ENCODE measurements around the gene TRAF3.
"Not testable (repeated sequence)": the region's sequence is repeated elsewhere in the genome, so short reads cannot be mapped to it uniquely, and the experiment has no call there.

The TRAF3 gene

DNA sequence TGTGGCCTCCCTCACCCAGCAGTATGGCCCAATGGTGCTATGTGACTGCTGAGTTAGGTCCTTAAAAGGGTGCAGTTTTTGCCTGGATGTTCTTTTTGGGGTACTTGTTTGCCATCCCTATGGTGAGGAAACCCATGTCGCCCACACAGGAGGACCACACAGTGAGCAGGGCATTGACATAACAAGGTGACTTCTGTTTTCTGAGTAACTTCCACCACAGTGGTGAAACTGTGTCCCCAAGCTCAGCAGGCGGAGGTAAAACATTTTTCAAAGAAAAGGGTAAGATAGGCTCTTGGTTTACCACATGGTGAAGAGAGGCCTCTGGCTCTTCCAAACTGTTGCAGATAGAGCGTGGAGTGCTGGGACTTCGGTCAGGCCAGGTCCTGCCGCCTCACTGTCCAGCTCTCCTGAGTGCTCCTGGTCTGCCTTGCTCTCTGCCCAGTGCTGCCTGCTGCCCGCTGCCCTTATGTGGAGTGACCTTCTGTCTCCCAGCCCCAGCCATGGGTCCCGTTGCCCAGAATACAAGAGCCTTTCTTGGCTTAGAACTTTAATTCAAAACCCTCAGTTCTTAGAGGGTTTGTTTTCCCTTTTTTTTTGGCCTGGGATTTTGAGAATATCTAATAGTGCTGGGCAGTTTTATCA is 54.0 kb downstream of the TRAF3 start:
- no peak for DNase-seq

DNA sequence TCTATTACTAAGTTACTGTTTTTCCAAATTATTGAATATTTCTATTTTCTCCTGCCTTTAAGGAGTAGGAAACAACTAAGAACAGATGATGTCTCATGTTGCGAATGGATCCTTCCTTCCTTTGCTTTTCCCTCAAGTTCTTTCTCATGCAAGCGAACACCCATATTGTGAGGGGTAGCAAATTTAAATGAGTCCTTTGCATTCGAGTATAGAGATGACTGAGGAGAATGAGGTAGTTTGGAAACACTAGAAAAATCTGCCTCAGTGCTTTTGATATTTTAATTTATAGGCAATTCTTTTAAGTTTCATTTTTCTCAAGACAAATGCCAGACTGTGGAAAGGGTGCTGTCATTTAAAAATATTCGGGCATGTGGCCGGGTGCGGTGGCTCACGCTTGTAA is 56.1 kb downstream of the TRAF3 start:
- DNase-seq, result no peak

DNA sequence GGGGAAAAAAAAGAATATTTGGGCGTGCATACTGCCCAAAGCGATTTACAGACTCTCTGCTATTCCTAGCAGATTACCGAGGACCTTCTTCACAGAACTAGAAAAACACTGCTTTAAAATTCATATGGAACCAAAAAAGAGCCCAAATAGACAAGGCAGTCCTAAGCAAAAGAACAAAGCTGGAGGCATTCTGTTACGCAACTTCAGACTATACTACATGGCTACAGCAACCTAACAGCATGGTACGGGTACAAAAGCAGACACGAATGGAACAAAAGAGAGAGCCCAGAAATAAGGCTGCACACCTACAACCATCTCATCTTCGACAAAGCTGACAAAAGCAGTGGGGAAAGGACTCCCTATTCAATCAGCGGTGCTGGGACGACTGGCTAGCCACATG is 56.7 kb downstream of the TRAF3 start:
- no peak for DNase-seq

DNA sequence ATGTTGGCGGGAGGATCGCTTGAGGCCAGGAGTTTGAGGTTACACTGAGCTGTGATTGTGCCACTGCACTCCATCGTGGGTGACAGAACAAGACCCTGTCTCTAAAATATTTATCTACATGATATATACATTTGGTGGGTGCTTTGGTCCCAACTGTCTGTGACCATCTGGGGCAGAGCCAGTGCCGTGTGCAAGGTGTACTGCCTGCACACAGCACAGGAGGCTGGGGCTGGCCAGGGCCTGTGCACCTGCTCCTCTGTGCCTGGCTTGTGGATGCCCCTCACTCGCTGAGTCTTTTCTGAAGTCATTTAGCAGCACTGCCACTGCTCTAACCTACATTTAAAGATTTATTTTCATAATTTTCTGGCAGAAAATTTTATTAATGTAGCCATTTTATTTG is 58.7 kb downstream of the TRAF3 start:
- no peak for DNase-seq

DNA sequence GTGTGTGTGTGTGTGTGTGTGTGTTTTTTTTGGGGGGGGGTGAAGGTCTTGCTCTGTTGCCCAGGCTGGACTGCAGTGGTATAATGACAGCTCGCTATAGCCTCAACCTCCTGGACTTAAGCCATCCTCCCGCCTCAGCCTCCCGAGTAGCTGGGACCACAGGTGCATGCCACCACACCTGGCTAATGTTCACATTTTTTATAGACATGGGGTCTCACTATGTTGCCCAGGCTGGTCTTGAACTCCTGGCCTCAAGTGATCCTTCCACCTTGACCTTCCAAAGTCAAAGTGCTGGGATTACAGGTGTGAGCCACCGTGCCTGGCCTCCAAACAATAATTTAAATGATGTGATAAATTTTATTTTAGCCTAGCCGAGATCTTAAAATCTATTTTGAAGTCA is 59.9 kb downstream of the TRAF3 start:
- not testable (repeated sequence) for DNase-seq

DNA sequence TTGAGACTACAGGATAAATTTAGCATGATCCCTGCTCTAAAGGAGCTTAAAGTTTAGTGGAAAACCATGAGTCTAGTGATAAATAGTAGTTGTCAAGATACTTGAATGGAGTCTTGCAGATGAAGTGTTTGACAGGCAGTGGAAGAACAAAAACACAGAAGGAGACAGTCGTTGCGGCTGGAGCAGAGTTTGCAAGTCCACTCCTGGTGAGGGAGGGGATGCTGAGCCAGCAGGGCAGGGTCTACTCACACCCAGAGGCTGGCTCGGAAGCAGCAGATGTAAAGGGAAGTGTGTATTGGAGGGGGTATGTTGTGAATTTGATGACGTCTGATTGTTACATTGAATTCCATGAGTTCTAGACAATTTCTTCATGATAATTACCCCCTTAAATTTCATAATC is 61.3 kb downstream of the TRAF3 start:
- DNase-seq, result no peak

DNA sequence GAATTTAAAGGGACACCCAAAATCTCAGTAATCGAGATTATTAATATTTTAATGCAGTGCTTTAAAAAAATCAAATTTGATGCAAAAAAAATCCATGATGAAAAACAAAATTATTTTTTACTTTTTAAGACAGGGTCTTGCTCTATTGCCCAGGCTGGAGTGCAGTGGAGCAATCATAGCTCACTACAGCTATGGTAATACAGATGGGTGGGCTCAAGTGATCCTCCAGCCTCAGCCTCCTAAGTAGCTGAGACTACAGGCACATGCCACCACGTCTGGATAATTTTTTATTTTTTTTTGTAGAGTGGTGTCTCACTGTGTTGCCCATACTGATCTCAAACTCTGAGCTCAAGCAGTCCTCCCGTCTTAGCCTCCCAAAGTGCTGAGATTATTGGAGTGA is 62.9 kb downstream of the TRAF3 start:
- DNase-seq, result no peak

DNA sequence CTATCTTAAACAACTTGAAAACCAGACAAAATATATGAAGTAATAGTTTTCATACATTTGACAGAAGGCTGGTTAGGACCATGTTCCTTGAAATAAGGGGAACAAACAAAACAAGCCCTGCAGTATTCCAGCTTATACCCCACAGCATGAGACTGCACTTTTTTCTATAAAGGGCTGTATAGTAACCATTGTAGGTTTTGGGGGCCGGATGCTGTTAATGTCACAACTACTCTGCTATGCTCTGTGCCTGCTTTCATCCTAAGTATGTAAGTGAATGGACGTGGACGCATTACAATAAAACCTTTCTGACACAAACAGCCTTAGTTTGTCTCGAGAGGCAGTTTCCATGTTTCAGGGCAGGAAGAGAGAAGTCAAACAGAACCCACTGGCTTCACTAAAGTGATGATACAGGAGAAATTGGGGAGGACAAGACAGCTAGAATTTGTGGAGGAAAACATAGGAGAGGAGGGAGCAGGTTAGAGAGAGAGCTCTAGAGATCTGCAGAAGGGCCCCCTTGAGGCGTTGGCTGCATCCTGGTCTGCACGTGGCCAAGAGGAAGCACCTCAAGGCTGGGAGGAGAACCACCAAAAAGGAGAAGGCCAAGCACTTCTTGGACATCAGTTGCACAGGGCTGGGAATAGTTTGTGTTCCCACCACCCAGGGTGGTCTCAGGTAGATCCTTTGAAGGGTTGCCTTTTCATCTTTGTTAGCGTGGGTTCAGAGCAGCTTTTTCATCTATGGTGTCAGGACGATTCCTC is 63.7 kb downstream of the TRAF3 start:
- DNase-seq, result no peak

DNA sequence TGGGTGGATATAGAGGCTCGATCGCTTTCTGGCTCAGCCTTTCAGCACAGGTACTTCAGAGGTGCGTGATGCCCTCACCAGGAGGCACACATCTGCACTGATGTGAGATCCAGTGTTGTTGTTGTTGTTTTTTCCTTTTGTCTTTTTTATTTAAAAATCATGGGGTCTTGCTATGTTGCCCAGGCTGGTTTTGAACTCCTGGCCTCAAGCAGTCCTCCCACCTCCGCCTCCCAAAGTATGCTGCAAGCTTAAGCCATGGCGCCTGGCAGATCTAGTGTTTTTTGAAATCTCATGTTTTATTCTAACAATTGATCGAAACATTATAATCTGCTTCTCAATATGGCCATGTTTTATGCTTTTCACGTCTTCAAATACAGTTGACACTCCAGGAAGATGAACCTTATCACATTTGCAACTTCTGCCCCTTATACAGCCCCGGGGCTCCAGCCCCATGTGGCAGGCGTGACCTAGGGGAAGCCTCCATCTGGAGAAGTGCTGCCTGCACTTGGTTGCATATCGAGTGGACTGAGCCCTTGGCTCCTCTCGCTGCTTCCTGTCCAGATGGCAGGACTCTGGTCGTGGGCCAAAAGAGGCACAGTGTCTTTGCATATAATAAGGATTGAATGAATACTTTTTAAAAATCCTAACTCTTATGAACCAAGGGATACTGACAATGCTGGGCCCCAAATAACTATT is 71.7 kb downstream of the TRAF3 start:
- no peak for DNase-seq

DNA sequence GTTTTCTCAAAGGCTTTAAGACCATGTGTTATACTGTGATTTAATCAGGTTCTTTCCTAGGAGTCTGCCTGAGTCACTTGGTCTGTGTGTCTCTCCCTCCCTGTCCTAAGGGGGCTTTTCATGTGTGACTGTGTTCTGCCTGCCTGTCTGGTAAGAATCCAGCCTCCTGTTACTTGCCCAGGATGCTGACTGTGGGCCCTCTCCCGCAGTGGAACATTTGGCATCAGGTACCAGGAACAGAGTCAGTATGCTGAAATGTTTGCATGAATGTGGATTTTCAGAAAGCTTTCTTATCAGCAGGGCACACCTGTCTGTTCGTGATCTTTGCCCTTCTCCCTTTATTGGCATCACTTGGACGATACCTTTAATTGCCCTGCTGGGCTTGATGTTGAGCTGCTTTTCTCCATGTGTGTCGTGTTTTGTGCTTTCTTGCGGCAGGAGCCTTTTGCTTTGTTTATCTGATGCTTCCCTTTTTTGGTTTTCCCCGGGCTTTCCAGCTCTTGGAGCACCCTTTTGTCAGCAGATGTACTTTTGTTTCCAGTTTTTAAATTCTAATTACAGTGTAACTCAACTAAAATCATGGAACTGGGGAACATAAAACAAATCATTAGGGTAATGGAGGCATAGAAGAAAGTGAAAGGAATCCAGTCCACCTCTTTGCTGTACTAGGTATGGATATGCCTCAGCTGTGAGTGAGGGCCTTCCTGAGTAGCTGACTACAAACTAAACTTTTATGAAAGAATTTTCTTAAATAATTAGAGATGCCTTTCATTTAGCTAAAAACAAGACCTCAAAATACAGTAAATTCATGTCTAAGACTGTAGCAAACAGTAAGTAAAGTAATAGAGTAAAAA is 72.5 kb downstream of the TRAF3 start:
- DNase-seq, result no peak

DNA sequence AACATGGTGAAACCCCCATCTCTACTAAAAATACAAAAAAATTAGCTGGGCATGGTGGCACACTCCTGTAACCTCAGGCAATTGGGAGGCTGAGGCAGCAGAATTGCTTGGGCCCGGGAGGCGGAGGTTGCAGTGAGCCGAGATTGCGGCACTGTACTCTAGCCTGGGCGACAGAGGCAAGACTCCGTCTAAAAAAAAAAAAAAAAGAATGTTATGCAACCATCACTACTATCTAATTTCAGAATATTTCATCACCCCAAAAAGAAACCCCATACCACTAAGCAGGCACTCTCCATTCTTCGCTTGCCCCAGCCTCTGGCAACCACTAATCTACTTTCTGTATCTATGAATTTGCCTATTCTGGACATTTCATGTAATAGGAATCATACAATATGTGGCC is 76.4 kb downstream of the TRAF3 start:
- no peak for DNase-seq

DNA sequence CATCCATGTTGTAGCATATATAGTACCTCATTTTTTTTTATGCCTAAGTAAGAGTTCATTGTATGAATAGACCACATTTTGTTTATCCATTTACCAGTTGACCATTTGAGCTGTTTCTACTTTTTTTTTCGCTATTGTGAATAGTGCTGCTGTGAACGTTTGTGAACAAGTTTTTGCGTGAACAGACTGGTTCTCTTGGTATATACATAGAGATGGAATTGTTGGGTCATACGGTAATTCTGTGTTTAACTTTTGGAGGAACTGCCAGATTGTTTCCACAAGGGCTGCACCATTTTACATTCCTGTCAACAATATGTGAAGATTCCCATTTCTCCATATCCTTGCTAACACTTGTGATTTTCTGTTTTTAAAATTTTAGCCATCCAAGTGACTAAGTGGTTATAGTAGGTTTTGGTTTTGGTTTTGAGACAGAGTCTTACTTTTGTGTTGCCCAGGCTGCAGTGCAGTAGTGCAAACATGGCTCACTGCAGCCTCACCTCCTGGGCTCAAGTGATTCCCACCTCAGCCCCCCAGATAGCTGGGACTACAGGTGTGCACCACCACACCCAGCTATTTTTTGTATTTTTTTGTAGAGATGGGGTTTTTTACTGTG is 76.9 kb downstream of the TRAF3 start:
- DNase-seq, result no peak

DNA sequence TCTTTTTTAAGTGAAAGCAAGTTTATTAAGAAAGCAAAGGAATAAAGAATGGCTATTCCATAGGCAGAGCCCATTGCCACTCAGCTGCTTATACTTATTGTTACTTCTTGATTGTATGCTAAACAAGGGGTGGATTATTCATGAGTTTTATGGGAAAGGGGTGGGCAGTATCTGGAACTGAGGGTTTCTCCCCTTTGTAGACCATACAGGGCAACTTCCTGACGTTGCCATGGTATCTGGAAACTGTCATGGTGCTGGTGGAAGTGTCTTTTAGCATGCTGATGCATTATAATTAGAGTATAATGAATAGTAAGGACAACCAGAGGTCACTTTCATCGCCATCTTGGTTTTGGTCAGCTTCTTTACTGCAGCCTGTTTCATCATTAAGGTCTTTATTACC is 78.9 kb downstream of the TRAF3 start:
- DNase-seq, result no peak

DNA sequence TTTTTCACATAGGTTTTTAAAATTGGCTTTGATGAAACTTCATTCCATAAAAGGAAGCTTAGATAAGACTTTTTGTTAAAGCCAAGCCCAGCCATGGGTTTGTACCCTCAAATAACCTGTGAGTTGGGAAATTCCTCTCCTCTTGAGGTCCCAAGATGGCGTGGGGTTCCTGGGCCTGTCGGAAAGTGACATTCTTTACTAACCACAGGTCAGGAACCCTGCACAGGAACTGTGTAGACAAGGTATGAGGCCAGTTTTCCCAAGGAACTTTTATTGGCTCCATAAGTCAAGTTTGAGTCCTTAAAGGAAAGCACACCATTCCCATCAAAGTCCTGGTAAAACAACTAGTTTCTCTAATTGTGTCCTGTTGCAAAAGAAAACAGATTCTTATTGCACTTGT is 80.2 kb downstream of the TRAF3 start:
- no peak for DNase-seq

DNA sequence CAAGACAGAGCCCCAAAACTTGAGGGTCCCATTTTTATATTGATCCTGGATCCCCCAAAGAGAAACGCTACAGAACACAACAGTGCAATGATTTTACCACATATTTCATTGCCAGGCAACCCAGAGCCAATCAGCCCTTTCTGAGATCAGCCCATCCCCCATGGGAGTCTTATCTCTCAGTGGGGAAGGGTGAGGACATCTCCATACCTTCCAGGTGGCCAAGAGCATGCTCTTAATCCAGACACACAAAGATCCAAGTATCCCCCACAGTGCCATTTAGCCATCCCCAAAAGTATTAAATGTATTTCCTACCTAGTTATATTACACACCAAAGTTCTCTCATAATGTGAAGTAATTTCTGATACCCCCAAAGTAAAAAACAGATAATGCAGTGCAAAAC is 82.7 kb downstream of the TRAF3 start:
- no peak for DNase-seq

DNA sequence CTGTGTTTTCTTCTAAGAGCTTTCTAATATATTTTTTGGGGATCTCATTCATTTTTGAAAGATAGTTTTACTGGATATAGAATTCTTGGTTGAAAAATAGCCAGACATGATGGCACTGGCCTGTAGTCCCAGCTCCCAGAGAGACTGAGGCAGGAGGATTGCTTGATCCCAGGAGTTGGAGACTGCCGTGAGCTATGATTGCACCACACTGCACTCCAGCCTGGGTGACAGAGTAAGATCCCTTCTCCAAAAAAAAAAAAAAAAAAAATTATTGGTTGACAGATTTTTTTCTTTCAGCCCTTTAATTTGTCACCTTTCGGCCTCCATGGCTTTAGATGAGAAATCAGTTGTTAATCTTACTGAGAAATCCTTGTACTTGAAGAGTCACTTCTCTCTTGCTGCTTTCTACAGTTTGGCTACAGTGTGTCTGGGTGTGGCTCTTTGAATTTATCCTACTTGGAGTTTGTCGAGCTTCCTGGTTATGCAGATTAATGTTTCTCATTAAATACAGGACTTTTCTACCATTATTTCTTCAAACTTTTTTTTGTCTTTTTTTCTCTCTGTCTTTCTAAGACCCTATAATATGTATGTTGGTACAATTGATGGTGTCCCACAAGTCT is 85.0 kb downstream of the TRAF3 start:
- DNase-seq, result no peak

DNA sequence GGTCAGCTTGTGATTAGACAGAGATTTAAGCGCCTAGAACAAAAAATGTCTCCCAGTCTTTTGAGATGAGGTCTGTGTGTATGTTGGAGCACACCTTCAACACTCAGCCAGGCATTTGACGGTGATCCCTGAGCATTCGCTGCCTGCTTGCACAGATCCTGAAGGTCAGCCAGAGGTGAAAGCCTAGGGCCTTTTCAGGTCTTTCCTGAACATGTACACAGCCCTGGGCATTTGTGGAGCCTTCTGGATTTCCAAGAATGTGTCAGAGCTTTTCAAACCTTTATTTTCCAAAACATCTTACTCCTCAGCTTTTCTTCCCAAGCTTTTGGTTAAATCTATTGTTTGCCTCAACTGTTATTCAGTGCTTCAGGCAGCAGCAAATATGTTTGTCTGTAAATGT is 86.1 kb downstream of the TRAF3 start:
- DNase-seq, result no peak

DNA sequence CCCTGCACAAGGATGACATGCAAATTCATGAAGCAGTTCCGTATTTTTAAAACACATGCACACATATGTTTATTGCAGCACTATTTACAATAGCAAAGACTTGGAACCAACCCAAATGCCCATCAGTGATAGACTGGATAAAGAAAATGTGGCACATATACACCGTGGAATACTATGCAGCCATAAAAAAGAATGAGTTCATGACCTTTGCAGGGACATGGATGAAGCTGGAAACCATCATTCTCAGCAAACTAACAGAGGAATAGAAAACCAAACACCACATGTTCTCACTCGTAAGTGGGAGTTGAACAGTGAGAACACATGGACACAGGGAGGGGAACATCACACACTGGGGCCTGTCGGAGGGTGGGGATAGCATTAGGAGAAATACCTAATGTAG is 88.7 kb downstream of the TRAF3 start:
- DNase-seq, result not testable (repeated sequence)

DNA sequence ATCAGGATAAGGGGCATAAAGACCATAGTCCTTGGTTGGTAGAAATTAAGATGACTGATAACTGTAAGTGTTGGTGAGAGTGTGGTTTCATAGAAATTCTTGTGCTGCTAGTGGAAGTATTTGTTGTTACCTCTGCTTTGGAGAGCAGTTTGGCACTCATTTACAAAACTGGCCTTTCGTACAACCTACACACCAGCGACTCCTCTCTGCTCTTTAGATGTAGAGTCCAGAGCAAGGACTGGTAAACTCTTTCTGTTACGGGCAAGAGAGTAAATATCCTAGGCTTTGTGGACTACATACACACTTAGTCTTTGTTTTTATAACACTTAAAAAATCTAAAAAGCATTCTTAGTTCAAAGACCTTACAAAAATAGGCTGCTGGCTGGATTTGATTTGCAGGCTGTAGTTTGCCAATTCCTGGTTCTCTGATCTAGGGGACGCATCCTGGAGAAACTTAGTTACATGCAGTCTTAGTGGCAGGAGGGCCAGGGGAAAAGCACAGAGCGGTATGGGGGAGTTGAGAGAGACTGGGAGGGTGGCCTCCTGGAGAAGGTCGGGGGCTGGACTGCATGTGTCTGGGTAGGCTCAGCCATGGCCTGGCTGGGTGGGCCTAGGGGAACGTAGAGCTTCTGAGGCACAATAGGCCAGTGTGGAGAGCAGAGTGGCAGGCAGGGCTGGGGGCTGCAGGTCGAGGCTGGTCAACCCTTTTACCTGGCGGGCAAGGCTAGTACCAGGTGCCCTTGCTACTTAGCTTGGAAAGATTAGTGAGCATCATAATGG is 89.9 kb downstream of the TRAF3 start:
- DNase-seq, result no peak

DNA sequence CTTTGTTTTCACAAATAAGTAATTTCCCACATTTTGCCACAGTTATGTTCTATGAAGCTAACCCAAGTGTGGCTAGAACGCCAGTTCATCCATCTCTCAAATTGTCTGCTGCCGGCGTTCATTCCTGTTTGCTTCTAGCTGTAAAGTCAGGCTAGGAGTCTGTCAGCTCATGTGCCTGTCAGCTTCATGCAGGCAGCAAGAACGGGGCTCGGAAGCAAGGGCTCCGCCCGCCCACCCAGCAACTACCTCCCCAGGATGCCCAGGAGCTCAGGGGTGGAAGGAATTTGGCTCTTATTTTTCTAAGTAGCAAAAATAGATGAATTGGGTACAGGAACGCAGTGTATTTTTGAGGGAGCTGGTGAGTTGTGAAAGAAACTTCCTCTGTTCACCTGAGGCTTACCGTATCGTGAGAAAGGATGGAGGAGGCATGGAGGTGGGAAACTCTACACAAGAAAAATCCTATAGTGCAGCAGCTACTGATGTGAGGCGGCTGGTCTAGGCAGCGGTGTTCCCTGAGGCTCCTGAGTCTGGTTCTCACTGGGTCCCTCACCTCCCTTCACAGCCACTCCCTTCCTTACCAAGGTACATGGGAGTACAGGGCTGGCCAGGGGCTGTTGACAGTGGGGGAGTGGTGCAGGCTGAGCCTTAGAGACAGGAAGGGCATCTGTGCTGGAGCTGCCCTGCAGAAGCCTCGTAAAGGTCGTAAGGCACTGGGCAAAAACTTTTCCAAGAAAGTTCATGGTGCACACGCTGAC is 90.8 kb downstream of the TRAF3 start:
- no peak for DNase-seq
